ENCODE measurements around the gene BANK1.

DNA sequence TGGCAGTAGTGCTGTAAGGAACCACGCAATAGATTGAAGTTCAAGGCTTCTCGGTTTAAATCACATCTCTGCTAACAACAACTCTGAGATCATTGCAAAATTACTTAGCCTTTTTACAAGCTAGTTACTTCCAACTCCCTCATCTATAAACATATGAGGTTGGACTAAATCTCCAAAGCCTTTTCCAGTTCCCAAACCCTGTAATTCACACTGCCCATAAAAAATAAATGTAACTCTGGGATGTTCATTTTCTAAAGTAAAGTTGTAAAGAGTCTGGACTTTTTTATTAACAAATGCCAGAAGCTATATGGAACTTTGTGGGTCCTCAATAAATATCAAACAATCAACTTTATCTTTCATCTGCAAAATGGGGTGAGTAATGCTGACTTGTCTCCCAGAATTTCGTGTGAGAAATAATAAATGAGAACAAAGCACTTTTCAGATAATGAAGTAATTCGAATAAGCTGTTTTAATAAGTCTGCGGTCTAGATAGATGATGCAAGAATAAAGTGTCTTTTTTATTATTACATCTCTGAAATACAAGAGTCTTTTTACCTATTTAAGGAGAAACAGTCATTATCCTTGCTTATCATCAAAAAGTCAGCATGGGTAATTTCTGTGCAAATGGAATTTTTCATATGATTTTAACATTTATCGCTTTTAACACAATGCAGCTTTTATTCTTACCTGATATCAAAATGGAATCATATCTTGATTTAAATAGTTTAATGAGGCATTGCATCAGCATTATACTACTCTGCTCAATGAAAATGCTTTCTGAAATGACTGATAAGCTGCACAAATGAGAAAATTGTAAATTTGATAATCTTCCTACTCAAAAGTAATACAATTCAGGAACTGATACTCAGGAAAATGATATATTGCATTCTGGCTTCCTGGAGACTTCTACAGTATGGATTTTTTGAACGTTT is 252.6 kb downstream of the BANK1 start:
- TF ChIP-seq, protein P1, sequence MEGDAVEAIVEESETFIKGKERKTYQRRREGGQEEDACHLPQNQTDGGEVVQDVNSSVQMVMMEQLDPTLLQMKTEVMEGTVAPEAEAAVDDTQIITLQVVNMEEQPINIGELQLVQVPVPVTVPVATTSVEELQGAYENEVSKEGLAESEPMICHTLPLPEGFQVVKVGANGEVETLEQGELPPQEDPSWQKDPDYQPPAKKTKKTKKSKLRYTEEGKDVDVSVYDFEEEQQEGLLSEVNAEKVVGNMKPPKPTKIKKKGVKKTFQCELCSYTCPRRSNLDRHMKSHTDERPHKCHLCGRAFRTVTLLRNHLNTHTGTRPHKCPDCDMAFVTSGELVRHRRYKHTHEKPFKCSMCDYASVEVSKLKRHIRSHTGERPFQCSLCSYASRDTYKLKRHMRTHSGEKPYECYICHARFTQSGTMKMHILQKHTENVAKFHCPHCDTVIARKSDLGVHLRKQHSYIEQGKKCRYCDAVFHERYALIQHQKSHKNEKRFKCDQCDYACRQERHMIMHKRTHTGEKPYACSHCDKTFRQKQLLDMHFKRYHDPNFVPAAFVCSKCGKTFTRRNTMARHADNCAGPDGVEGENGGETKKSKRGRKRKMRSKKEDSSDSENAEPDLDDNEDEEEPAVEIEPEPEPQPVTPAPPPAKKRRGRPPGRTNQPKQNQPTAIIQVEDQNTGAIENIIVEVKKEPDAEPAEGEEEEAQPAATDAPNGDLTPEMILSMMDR (IDR thresholded peaks at IDR 0.05; ENCODE audit: low read length), result no peak
- no peak for TF ChIP-seq EZH2 (IDR thresholded peaks at IDR 0.05; ENCODE audit: borderline replicate concordance, low read length)

Data from OCI-LY1 (cell line).